Lung (tissue), 12 donors: ENCODE results near the gene GSTM4. TPM values are rescaled to one million over a fixed set of nuclear protein-coding genes. Genes with fewer than 3 reads are reported as not detected.
A peak's percentile ranks its signal among the peaks of the same experiment; 100 is the strongest.

ENCODE experiments used
- ATAC-seq: fragments of 200-7000 bp; cut with Tn5 transposase; one replicate; pipeline ENCODE4 v1.9.1; 2020; ENCODE audit warnings: moderate number of reproducible peaks; ENCODE audit not compliant: insufficient read depth, low FRiP score
- DNase-seq, 3 donors: peaks; one replicate each; pipeline ENCODE4 v3.0.0-alpha.2; 2013 to 2017
- H3K27ac ChIP-seq, 2 donors: one replicate each; pipeline ENCODE4 v1.5.1; 2013; ENCODE audit warnings: mild to moderate bottlenecking in 2 of 2, moderate library complexity in 2 of 2, control low read depth in 1 of 2, inconsistent platforms in 1 of 2, low read depth in 1 of 2, low read length in 1 of 2
- H3K27me3 ChIP-seq, 3 donors: one replicate each; pipeline ENCODE4 v1.5.1; 2013; ENCODE audit warnings: low read length in 2 of 3; ENCODE audit not compliant: control insufficient read depth in 3 of 3, insufficient read depth in 3 of 3
- H3K36me3 ChIP-seq, 4 donors: one replicate each; pipeline ENCODE4 v1.5.1; 2013; ENCODE audit warnings: low read length in 4 of 4, mild to moderate bottlenecking in 1 of 4, moderate library complexity in 1 of 4; ENCODE audit not compliant: control insufficient read depth in 4 of 4, insufficient read depth in 4 of 4
- H3K4me1 ChIP-seq, 5 donors: one replicate each; pipeline ENCODE4 v1.5.1; 2013; ENCODE audit warnings: low read length in 5 of 5, mild to moderate bottlenecking in 2 of 5, moderate library complexity in 1 of 5; ENCODE audit not compliant: control insufficient read depth in 5 of 5, insufficient read depth in 5 of 5
- H3K4me3 ChIP-seq: one replicate; pipeline ENCODE4 v1.5.1; 2013; ENCODE audit warnings: mild to moderate bottlenecking, control low read depth, moderate library complexity
- H3K9ac ChIP-seq, 2 donors: one replicate each; pipeline ENCODE4 v1.5.1; 2013; ENCODE audit warnings: low read length in 2 of 2, control low read depth in 1 of 2; ENCODE audit not compliant: insufficient read depth in 1 of 2
- H3K9me3 ChIP-seq, 4 donors: one replicate each; pipeline ENCODE4 v1.5.1; 2013; ENCODE audit warnings: low read length in 3 of 4, mild to moderate bottlenecking in 1 of 4, moderate library complexity in 1 of 4; ENCODE audit not compliant: control insufficient read depth in 4 of 4, insufficient read depth in 3 of 4
- CTCF ChIP-seq: IDR thresholded peaks from 2 replicates; pipeline ENCODE4 v1.5.1; 2012; ENCODE audit warnings: mild to moderate bottlenecking; ENCODE audit errors: control extremely low read depth, extremely low read depth
- WGBS, 2 donors: extraction: QIAGEN DNeasy Blood & Tissue Kit; methylation state at CpG; one replicate each; pipeline ENCODE4 v1.1.7; 2013; 5-methylcytosine and 5-hydroxymethylcytosine counted together
- polyA plus RNA-seq, 2 donors: library from polyadenylated mRNA; stranded (reverse); fragments of 200-250 nt; gene quantifications; one replicate each; pipeline ENCODE4 v1.2.1, GENCODE V29; 2013
- total RNA-seq, 2 donors: library from RNA; depleted of rRNA in 1 of 2; stranded (reverse); fragments of >200 nt in 1 of 2; gene quantifications; one replicate each; pipeline ENCODE4 v1.2.1, GENCODE V29; 2014 to 2021
- donor health status: control.
- donor health status: control.
- donor health status: Bipolar disorder and iron deficiency.
- donor health status: healthy.
- donor health status: DM: yes; HTN: yes; CAD: no.

GSTM4 gene
- total and polyA plus RNA-seq, 4 donors, result 8.8 to 19.7 (median 17.9) TPM

- TF ChIP-seq CTCF, result no peak
- ATAC-seq (no peak), DNase-seq (no peak)
- 40 to 43% methylated on average over 13 of the region's 13 CpGs for WGBS, 2 donors
- Histone ChIP-seq H3K27me3 (no peaks in the 10 kb centered on the region), H3K4me3 (peak overlapping the region; percentile 51), H3K27ac (no peak overlapping the region), H3K4me1 (peaks cover 0 to 61% (median 21%) of the 10 kb centered on the region in 5 donors), H3K9ac (no peak overlapping the region), H3K36me3 (peaks cover 0 to 4% (median 0%) of the 10 kb centered on the region in 4 donors), H3K9me3 (no peaks in the 10 kb centered on the region)
These were observed 34.3 kb upstream of the GSTM4 start for GRCh38 chr1:109621379-109622136.

DNA sequence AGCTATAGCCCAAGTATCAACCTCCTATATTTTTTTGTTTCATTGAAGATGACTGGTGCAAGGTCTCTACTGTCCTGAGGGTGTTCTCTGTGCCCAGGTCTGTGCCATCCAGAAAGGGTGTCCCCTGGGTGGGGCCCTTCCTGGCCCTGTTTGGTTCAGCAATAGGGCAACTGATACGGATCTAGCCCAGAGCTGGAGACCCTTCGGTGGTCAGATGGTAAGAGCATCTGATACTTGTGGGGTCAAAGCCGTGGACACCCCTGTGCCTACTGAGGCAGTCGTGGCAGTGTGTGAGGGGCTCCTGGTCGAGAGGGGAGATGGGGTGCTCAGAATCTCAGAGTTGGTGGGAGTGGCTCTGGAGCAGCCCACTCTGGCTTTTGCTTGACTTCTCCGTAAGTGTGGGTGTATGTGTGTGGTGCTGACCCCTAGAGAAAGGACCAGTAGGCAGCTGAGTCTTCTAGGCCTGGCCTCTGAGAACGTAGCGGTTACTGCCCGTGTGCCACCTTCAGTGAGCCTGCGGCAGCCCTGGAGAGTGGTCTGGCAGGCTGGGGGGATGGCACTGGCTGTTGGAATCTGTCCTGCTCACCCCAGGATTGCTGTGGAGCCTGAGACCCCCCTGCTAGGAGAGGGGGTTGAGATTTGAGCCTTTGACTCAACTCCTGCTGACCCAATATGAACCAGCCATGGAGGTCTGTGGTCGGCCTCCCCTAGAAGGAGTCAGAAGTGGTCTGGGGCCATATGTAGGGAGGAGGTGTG is 33.6 kb upstream of the GSTM4 start:
- WGBS, 2 donors, result 86 to 87% methylated on average over 11 of the region's 11 CpGs
- ATAC-seq (no peak), DNase-seq (no peak)
- Histone ChIP-seq H3K9me3 (no peaks in the 10 kb centered on the region), H3K27ac (no peak overlapping the region), H3K4me3 (no peak overlapping the region), H3K27me3 (no peaks in the 10 kb centered on the region), H3K4me1 (peaks cover 0 to 61% (median 20%) of the 10 kb centered on the region in 5 donors), H3K9ac (no peak overlapping the region), H3K36me3 (peaks cover 0 to 12% (median under 1%) of the 10 kb centered on the region in 4 donors)
- no peak for TF ChIP-seq CTCF

DNA sequence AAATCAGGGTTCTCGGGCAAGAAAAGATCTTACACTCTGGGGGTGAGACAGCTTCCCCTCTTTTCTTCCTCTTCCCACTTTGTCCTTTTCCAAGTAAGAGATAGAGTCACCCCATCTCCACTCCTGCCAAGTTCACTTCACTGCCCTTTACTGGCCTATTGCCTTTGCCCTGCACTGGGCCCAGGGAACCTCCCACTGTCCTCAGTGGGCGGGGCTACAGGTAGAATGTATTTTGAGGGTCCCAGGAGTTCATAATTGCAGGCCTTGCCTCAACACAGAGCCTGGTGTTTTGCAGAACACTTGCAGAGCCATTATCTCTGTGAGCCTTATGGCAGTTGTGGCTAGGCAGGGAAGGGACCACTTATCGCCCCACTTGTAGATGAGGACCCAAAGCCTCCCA is 33.0 kb upstream of the GSTM4 start:
- TF ChIP-seq CTCF, result no peak
- Histone ChIP-seq H3K9me3 (no peaks in the 10 kb centered on the region), H3K36me3 (peaks cover 0 to 18% (median 3%) of the 10 kb centered on the region in 4 donors), H3K27me3 (no peaks in the 10 kb centered on the region), H3K4me1 (peaks cover 0 to 61% (median 20%) of the 10 kb centered on the region in 5 donors), H3K27ac (no peak overlapping the region), H3K4me3 (no peak overlapping the region), H3K9ac (no peak overlapping the region)
- WGBS, 2 donors, result 71 to 87% methylated on average over 3 of the region's 3 CpGs
- DNase-seq, result no peak
- no peak for ATAC-seq
